Measurements from ENCODE around the gene NHSL2.
A peak's percentile ranks its signal among the peaks of the same experiment; 100 is the strongest.

NHSL2 gene

GRCh38 chrX:72176981-72177380, 266.3 kb downstream of the NHSL2 start:
- no peak for DNase-seq (ENCODE audit: low read depth in 2 of 2)

- no peak for DNase-seq (ENCODE audit: low read depth in 2 of 2)
Measured at GRCh38 chrX:72180539-72180938, 269.9 kb downstream of the NHSL2 start.

GRCh38 chrX:72181178-72182125, 270.8 kb downstream of the NHSL2 start, which contains the start of gene PIN4:
Gene PIN4 (plus strand): TSS chrX:72181757. CDS start chrX:72181786, 29 bp downstream.
- DNase-seq (ENCODE audit: low read depth in 2 of 2) = peak; percentile 94

GRCh38 chrX:72182924-72183323, 272.3 kb downstream of the NHSL2 start:
- no peak for DNase-seq (ENCODE audit: low read depth in 2 of 2)

GRCh38 chrX:72201836-72202536, 291.3 kb downstream of the NHSL2 start:
- peak; percentile 36 to 38 for DNase-seq (ENCODE audit: low read depth in 2 of 2)
